IMR-90 (cell line): Measurements from ENCODE around the gene CHAT. TPM values are rescaled to one million over a fixed set of nuclear protein-coding genes. Genes with fewer than 3 reads are reported as not detected.

ENCODE experiments used
- ATAC-seq: fragments of 200-7000 bp; cut with Tn5 transposase; 2 replicates; pipeline ENCODE4 v1.9.1; 2020; ENCODE audit warnings: low read depth, mild to moderate bottlenecking, moderate library complexity
- BruUV-seq: library from RNA; stranded (reverse); fragments of 400-500 nt; replicated peaks from 2 replicates; lab custom pipeline; 2021; lab: Mats Ljungman, UMichigan
- CTCF ChIA-PET: fragments of 300-600 bp; formaldehyde crosslinking; extraction: SDS; loops from one replicate; lab custom pipeline; 2021; ENCODE audit warnings: antibody characterized with exemption; lab: Yijun Ruan, JAX
- POLR2A ChIA-PET: fragments of 300-600 bp; sonication (Branson Sonifier 250); formaldehyde crosslinking; loops from one replicate; lab custom pipeline; 2022; ENCODE audit warnings: antibody characterized with exemption; ENCODE audit not compliant: unreplicated experiment; lab: Charles Lee
- DNase-seq: peaks from one replicate; pipeline ENCODE4 v3.0.0; 2013
- H2AFZ ChIP-seq: replicated peaks from 2 replicates; pipeline ENCODE3; 2013; ENCODE audit warnings: low read length, mild to moderate bottlenecking; ENCODE audit not compliant: poor library complexity
- H2AK5ac ChIP-seq: 2 replicates; pipeline ENCODE4 v1.6.1; 2013; ENCODE audit warnings: low read depth, low read length, inconsistent platforms
- H2AK9ac ChIP-seq: replicated peaks from 2 replicates; pipeline ENCODE3; 2013; ENCODE audit warnings: mild to moderate bottlenecking, low read depth, low read length, moderate library complexity; ENCODE audit not compliant: poor library complexity
- H2BK120ac ChIP-seq: 2 replicates; pipeline ENCODE4 v1.6.1; 2013; ENCODE audit warnings: low read depth, low read length, inconsistent platforms
- H2BK15ac ChIP-seq: 3 replicates; pipeline ENCODE4 v1.6.1; 2013; ENCODE audit warnings: low read depth, low read length, inconsistent platforms
- H2BK20ac ChIP-seq: 2 replicates; pipeline ENCODE4 v1.6.1; 2013; ENCODE audit warnings: low read depth, mild to moderate bottlenecking, inconsistent platforms, low read length, moderate library complexity
- H2BK5ac ChIP-seq: 2 replicates; pipeline ENCODE4 v1.6.1; 2013; ENCODE audit warnings: mild to moderate bottlenecking, low read depth, low read length, inconsistent platforms; ENCODE audit not compliant: poor library complexity, severe bottlenecking
- H3K14ac ChIP-seq: replicated peaks from 2 replicates; pipeline ENCODE4 v1.6.1; 2013; ENCODE audit warnings: low read depth, low read length, inconsistent platforms
- H3K18ac ChIP-seq: 2 replicates; pipeline ENCODE4 v1.6.1; 2013; ENCODE audit warnings: low read depth, low read length, control low read depth
- H3K23ac ChIP-seq: 2 replicates; pipeline ENCODE4 v1.6.1; 2013; ENCODE audit warnings: low read depth, low read length, inconsistent platforms
- H3K27ac ChIP-seq: 2 replicates; pipeline ENCODE4 v1.5.1; 2013; ENCODE audit warnings: mild to moderate bottlenecking, control low read depth, low read length; ENCODE audit not compliant: insufficient read depth
- H3K27me3 ChIP-seq: 2 replicates; pipeline ENCODE4 v1.6.1; 2013; ENCODE audit warnings: low read length; ENCODE audit not compliant: control insufficient read depth, insufficient read depth
- H3K36me3 ChIP-seq: 2 replicates; pipeline ENCODE4 v1.6.1; 2013; ENCODE audit warnings: low read length, mixed read lengths; ENCODE audit not compliant: control insufficient read depth, insufficient read depth
- H3K4ac ChIP-seq: 2 replicates; pipeline ENCODE4 v1.6.1; 2013; ENCODE audit warnings: low read depth, low read length, inconsistent platforms
- H3K4me1 ChIP-seq: 2 replicates; pipeline ENCODE4 v1.6.1; 2013; ENCODE audit warnings: low read length, mixed read lengths; ENCODE audit not compliant: control insufficient read depth, insufficient read depth
- H3K4me2 ChIP-seq: 2 replicates; pipeline ENCODE4 v1.6.1; 2013; ENCODE audit warnings: low read depth, mild to moderate bottlenecking, control low read depth, low read length, moderate library complexity
- H3K4me3 ChIP-seq: 2 replicates; pipeline ENCODE4 v1.5.1; 2013; ENCODE audit warnings: low read depth, mild to moderate bottlenecking, control low read depth, low read length, moderate library complexity; ENCODE audit not compliant: insufficient read depth
- H3K56ac ChIP-seq: 2 replicates; pipeline ENCODE4 v1.6.1; 2013; ENCODE audit warnings: low read length, inconsistent platforms; ENCODE audit not compliant: insufficient read depth; ENCODE audit errors: extremely low read depth
- H3K79me1 ChIP-seq, 2 experiments: 2 replicates each; pipeline ENCODE4 v1.6.1; 2013; ENCODE audit warnings: low read length in 2 of 2, inconsistent platforms in 1 of 2, low read depth in 1 of 2
- H3K9ac ChIP-seq: 2 replicates; pipeline ENCODE4 v1.6.1; 2013; ENCODE audit warnings: low read depth, low read length, control low read depth
- H3K9me1 ChIP-seq: 2 replicates; pipeline ENCODE4 v1.6.1; 2013; ENCODE audit warnings: low read length, inconsistent platforms; ENCODE audit not compliant: insufficient read depth
- H3K9me3 ChIP-seq: 2 replicates; pipeline ENCODE4 v1.6.1; 2013; ENCODE audit warnings: low read length; ENCODE audit not compliant: control insufficient read depth, insufficient read depth
- H4K20me1 ChIP-seq: 2 replicates; pipeline ENCODE4 v1.6.1; 2013; ENCODE audit warnings: low read length, inconsistent platforms; ENCODE audit not compliant: insufficient read depth
- H4K5ac ChIP-seq: 2 replicates; pipeline ENCODE4 v1.6.1; 2013; ENCODE audit warnings: mild to moderate bottlenecking, low read depth, low read length, control low read depth
- H4K8ac ChIP-seq, 2 experiments: 2 replicates each; pipeline ENCODE4 v1.6.1; 2013; ENCODE audit warnings: low read depth in 2 of 2, low read length in 2 of 2, control low read depth in 1 of 2, inconsistent platforms in 1 of 2
- H4K91ac ChIP-seq: 2 replicates; pipeline ENCODE4 v1.6.1; 2013; ENCODE audit warnings: low read depth, low read length, inconsistent platforms; ENCODE audit not compliant: insufficient read depth
- BHLHE40 ChIP-seq: fragments of 150-350 bp; IDR thresholded peaks from 2 replicates; pipeline ENCODE4 v1.6.1; 2016; ENCODE audit warnings: mild to moderate bottlenecking, low read depth, low read length
- CEBPB ChIP-seq: IDR thresholded peaks from 2 replicates; pipeline ENCODE4 v1.6.1; 2012; ENCODE audit warnings: low read depth, low read length, improper control_type of control experiment
- CTCF ChIP-seq: conservative IDR thresholded peaks from 2 replicates; pipeline ENCODE4 v1.5.1; 2012; ENCODE audit warnings: mild to moderate bottlenecking, low read depth, low read length, improper control_type of control experiment
- ELK1 ChIP-seq: fragments of 150-350 bp; IDR thresholded peaks from 2 replicates; pipeline ENCODE4 v1.6.1; 2016; ENCODE audit warnings: low read depth, mild to moderate bottlenecking, low read length, moderate library complexity, borderline replicate concordance
- FOS ChIP-seq: fragments of 150-350 bp; IDR thresholded peaks from 2 replicates; pipeline ENCODE4 v1.6.1; 2016; ENCODE audit warnings: low read depth, low read length
- MAFK ChIP-seq: IDR thresholded peaks from 2 replicates; pipeline ENCODE4 v1.6.1; 2012; ENCODE audit warnings: low read depth, low read length, improper control_type of control experiment
- NFE2L2 ChIP-seq: fragments of 150-350 bp; IDR thresholded peaks from 2 replicates; pipeline ENCODE4 v1.6.1; 2016; ENCODE audit warnings: low read depth, mild to moderate bottlenecking, low read length
- POLR2A ChIP-seq: IDR thresholded peaks from 2 replicates; pipeline ENCODE4 v1.6.1; 2012; ENCODE audit warnings: mild to moderate bottlenecking, low read depth, low read length
- RAD21 ChIP-seq: IDR thresholded peaks from 2 replicates; pipeline ENCODE4 v1.6.1; 2012; ENCODE audit warnings: low read length, improper control_type of control experiment
- RFX5 ChIP-seq: IDR thresholded peaks from 2 replicates; pipeline ENCODE4 v1.8.0; 2012; ENCODE audit warnings: low read depth, mild to moderate bottlenecking, low read length, moderate library complexity
- SMC3 ChIP-seq: fragments of 150-350 bp; IDR thresholded peaks from 2 replicates; pipeline ENCODE4 v1.6.1; 2016; ENCODE audit warnings: low read depth, mild to moderate bottlenecking, antibody characterized with exemption, low read length, moderate library complexity
- USF2 ChIP-seq: fragments of 150-350 bp; IDR thresholded peaks from 2 replicates; pipeline ENCODE4 v1.6.1; 2017; ENCODE audit warnings: mild to moderate bottlenecking, antibody characterized with exemption, low read length, low read depth
- WGBS, 2 experiments: methylation state at CpG; one replicate each; pipeline versions ENCODE4 v1.1.5 to v1.1.7; 2013; ENCODE audit warnings: missing lambda C conversion rate in 2 of 2; ENCODE audit not compliant: insufficient read length in 1 of 2; ENCODE audit errors: extremely low coverage in 2 of 2; 5-methylcytosine and 5-hydroxymethylcytosine counted together
- dilution Hi-C: fragments of 300-500 bp; cut with HindIII; formaldehyde crosslinking; loops from one replicate; pipeline ENCODE4 v1.14.3; 2018; ENCODE audit warnings: low sequenced_read_pairs; ENCODE audit not compliant: unreplicated experiment
- in situ Hi-C: fragments of 300-500 bp; cut with MboI; formaldehyde crosslinking; loops from 3 replicates; pipeline ENCODE4 v1.14.3; 2019; ENCODE audit warnings: low sequenced_read_pairs, inconsistent platforms, mixed read lengths
- intact Hi-C: fragments of 100-400 bp; cut with micrococcal nuclease; formaldehyde crosslinking; loops from 2 replicates; pipeline ENCODE4 v1.10.0; 2022
- polyA plus RNA-seq, 3 experiments: library from polyadenylated mRNA; depleted of rRNA; stranded (reverse); fragments of >200 nt; gene quantifications; 2 replicates each; pipeline ENCODE4 v1.2.3, GENCODE V29; 2012; ENCODE audit warnings: low replicate concordance in 1 of 3
- total RNA-seq: library from RNA; depleted of rRNA; stranded (reverse); fragments of >200 nt; gene quantifications from 2 replicates; pipeline ENCODE4 v1.2.3, GENCODE V29; 2012

The CHAT gene
- total and polyA plus RNA-seq, 2 of the 4 experiments (the other 2 are of a cell fraction): not detected

- no peak overlapping the region for H2AK9ac ChIP-seq
- H2BK15ac ChIP-seq: no peak overlapping the region
- no peak overlapping the region for H3K4ac ChIP-seq
- no TSS peak for BruUV-seq
- no peak overlapping the region for H3K4me3 ChIP-seq
- ChIA-PET POLR2A (no interaction called here), CTCF (no interaction called here)
- H4K91ac ChIP-seq: no peak overlapping the region
- ATAC-seq (no peak), DNase-seq (no peak)
- no peak overlapping the region for H2BK20ac ChIP-seq
- no peak overlapping the region for H2BK5ac ChIP-seq
- peaks cover 8% of the 10 kb centered on the region for H3K27me3 ChIP-seq
- no peak overlapping the region for H3K23ac ChIP-seq
- no peak overlapping the region for H3K4me2 ChIP-seq
- in situ Hi-C loops: no loop called here
- dilution Hi-C loops: no loop called here
- no peaks in the 10 kb centered on the region for H3K79me1 ChIP-seq
- TF ChIP-seq SMC3 (no peak), CEBPB (no peak), RAD21 (no peak), RFX5 (no peak), BHLHE40 (no peak), CTCF (no peak), FOS (no peak), ELK1 (no peak), POLR2A (no peak), USF2 (no peak), NFE2L2 (no peak), MAFK (no peak)
- no peaks in the 10 kb centered on the region for H4K20me1 ChIP-seq
- no peak overlapping the region for H3K56ac ChIP-seq
- no peak overlapping the region for H4K8ac ChIP-seq
- no peak overlapping the region for H2AFZ ChIP-seq
- H3K9ac ChIP-seq: no peak overlapping the region
- no peak overlapping the region for H3K18ac ChIP-seq
- intact Hi-C loops: no loop called here
- no peaks in the 10 kb centered on the region for H3K9me3 ChIP-seq
- H3K36me3 ChIP-seq: no peaks in the 10 kb centered on the region
- no peak overlapping the region for H3K14ac ChIP-seq
- H4K5ac ChIP-seq: no peak overlapping the region
- H3K9me1 ChIP-seq: no peaks in the 10 kb centered on the region
- WGBS, 2 experiments: 62% methylated on average over 7 of the region's 11 CpGs; no CpG with 5 or more reads in 1 of the 2 experiments
- no peaks in the 10 kb centered on the region for H3K4me1 ChIP-seq
- no peak overlapping the region for H2BK120ac ChIP-seq
- no peak overlapping the region for H2AK5ac ChIP-seq
- no peak overlapping the region for H3K27ac ChIP-seq
These were observed 39.6 kb downstream of the CHAT start for GRCh38 chr10:49653273-49653929.
